HG02623 (cell line): ENCODE results near the gene SLX9.

ENCODE experiments used
- ATAC-seq: cut with Tn5 transposase; IDR thresholded peaks from one replicate; pipeline ENCODE4 v1.9.1; 2021; ENCODE audit warnings: moderate library complexity; ENCODE audit not compliant: unreplicated experiment

Gene SLX9

GRCh38 chr21:44988607-44989536, 49.0 kb downstream of the SLX9 start:
- ATAC-seq, result no peak

GRCh38 chr21:44989537-44989886, 49.7 kb downstream of the SLX9 start:
- no peak for ATAC-seq

- no peak for ATAC-seq
These were observed 50.3 kb downstream of the SLX9 start for GRCh38 chr21:44989943-44990780.

DNA sequence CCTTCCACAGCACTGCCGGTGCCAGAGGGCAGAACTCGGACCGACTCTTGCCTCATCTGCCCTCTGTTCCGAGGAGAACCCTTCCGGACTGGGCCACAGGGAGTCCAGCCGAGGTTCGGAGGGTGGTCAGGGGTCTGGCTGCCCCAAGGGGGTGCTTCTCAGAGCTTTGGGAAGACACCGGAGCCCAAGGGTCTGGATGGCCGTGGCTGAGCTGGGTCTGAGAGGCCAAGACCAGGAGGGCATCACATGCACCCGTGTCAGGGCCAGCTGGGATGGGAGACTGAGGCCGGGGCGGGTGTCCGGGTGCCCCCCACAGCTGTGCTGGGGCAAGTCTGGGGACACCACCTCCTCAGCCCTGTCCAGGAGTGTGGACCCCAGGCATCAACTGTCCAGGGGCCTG, 51.1 kb downstream of the SLX9 start:
- ATAC-seq, result no peak

DNA sequence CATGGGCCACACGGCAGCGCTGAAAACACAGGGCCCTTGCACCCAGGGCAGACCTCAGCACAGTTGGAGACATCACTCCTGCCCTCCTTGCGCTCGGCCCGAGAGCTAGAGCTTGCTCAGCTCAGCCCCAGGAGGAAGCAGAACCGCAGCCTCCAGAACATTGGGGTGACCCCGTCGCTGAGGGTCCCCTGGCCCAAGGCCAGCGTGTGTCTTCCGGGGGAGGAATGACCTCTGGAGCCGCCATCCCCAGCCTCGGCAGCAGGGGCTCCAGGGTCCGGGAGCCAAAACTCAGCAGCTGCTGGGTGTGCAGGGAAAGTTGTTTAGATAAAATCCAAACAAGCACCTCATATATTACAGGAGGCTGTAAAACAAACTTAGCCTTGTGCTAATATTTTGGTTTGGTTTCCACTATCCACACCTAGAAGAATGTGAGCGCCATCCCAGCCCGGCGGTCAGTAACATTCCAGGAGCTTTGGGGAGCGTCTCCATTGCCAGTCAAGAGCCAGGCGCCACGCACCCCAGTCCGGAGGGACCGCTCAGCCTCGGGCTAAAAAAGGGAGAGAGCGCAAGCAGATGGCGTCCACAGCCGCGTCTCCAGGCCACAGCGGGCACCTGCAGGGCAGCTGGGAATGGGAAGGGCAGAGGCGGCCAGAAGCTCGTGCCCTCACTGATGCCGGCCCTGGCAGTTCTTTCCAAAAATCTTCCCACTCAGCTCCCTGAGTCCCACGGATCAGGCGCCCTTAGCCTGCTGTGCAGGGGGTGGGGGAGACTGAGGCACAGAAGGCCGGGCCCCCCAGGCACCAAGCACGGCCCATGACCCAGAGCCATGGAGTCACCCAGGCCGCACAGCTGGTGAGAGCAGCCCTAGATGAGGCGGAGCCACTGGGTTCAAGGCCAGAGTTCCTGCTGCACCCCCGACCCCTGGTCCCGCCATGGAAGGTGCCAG, 52.0 kb downstream of the SLX9 start:
- ATAC-seq, result no peak

DNA sequence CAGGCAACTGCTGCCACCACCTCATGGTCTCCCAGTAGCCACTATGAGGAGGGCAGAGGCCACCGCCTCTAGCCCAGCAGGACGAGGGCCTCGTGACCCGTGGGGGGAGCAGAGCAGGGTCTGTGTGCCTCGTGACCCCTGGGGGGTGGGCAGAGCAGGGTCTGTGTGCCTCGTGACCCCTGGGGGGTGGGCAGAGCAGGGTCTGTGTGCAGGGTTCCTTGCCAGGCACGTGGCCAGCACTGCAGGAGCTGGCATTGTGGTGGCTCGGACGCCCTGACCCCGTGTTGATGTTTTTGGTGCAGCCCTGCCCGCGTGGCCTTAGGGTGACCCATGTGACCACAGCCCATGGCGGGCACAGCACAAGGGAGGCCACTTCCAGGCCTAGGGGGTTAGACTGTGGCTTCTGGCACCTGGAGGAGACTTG, 52.8 kb downstream of the SLX9 start:
- ATAC-seq, result no peak

DNA sequence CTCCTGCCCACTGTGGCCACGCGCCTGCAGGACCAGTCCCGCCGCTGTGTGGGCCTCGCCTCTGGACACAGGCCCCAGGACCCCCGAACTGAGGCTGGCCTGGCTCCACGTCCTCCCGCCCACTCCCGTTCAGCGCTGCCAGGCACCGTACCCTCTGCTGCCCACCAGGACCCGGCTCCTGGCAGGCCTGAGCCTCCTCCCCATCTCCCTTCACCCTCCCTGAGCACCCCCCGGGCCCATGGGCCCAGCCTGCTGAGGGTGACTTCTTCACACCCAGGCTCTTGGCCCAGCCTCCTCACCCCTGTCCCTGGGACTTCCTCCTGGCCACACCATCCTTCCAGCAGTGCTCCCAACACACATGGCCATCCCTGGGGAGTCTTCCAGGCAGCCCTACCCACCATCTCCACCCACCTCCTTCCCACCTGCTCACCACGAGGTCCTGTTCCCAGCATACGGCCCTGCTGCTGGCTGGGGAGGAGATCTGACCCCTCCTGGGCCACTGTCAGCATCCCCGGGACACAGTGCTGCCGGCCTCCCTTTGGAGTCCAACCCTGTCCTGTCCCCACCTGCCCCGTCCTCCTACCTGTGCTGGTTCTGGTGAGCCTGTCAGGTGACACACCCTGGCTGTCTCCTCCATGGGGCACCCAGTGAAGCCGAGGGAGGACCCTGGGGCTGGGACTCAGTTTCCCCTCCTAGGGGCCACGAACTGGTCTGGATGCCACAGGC, 53.7 kb downstream of the SLX9 start:
- no peak for ATAC-seq

GRCh38 chr21:44994047-44994694, 54.3 kb downstream of the SLX9 start:
- ATAC-seq, result no peak

DNA sequence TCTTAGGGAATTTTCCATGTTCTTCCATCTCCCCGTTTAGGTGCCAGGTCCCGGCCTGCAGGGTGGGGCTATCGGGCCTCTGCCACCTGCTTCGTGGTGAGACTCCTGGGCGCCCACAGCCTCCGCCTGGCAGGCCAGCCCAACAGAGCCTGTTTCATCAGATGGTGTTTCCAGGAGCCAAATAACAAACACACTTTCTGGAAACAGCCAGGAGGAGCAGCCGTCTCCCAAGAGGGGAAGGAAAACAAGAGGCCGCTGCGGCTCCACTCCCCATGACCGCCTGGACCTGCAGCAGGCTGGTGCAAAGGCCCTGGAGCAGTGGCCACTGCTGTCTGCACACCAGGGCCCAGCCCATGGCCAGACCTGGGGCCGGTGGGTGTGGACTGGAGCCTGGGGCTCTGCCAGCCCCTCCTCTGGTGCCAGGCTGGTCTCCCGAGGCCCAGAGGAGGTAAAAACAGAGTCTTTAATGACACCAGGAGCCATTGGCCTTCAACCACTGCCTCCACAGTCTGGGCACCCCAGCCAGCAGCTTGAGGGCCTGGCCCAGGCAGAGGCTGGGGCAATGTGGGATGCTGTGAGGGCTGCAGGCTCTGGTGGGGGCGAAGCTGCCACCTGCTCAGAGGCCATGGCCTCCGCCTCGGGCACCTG, 55.0 kb downstream of the SLX9 start:
- no peak for ATAC-seq

DNA sequence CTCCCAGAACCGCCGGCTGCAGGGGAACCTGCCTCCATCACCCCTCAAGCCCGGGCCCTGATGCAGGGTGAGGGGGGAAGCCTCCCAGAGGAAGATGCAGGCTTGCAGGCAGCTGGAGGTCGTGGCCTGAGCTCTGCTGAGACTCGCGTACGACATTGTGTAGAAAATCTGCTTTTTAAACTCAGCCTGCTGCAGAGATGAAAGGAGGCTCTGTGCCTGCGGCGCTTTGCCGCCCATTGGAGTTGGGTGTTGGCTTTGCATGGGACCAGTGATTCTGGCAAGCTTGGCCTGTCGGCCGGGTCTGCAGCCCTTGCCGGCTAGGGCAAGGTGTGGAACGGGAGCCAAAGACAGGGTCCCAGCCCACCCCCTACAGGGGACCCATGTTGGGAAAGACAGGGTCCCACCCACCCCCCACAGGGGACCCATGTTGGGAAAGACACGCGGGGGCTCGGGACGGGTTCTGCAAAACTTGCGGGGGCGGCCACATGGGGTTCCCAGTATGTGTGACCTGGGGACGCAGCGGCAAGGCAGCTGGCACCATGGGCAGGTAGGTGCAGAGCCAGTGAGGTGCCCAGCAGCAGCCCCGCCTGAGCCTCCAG, 55.6 kb downstream of the SLX9 start:
- no peak for ATAC-seq

DNA sequence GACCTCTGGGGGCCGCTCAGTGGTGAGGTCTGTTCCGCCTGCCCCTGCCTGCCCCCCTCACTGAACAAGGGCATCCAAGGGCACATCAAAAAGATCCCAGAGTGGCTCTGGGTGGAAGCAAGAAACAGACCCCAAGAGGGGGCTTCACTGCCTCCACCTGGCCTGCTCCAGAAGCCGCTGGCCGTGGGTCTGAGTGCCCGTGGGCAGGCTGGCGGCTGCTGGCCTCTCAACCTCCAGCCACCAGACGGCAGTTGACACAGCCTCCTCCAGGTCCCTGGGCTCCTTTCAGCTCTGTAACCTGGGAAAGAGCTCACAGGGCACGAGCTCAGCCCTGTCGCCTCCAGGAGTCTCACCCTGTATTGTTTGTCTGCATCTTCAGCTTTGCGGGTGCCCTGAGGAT, 56.3 kb downstream of the SLX9 start:
- no peak for ATAC-seq

GRCh38 chr21:44996501-44996921, 56.7 kb downstream of the SLX9 start:
- no peak for ATAC-seq

DNA sequence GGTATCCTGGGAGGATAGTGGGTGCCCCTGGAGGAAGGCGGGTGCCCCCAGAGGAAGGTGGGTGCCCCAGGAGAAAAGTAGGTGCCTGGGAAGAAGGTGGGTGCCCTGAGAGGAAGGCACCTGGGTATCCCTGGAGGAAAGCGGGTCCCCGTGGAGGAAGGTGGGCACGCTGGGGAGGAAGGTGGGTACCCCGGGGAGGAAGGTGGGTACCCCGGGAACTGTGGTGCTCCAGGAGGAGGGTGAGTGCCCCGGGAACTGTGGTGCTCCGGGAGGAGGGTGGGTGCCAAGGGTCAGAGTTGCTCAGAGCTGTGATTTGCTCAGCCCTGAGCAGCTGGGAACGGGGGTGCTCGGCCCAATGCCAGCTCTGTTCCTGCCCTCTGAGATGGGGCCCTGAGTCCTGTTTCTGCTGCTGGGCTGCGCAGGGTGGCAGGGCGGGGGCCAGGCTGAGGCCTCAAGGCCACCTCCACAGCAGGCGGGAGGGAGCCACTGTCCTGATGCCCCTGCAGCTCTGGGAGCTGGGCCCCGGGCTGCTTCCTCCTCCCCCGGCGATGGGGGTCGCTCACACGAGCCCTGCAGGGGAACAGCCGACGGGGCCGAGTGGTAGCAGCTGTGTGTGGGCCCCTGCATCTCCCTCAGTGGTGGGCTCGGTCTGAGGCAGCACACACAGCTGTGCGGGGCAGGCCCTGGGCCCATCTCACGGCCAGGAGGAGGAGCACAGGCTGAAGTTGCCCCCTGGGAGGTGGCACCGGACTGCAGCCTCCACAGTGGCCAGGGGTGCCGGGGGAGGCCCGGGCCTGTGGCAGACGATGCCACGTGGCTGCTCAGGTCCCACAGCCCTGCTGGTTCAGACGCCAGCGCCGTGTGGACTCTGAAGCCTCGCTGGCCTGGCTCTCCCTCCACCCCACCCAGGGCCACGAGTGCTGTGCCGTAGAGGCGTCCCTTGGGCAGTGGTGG, 57.4 kb downstream of the SLX9 start:
- no peak for ATAC-seq

GRCh38 chr21:44998086-44998620, 58.3 kb downstream of the SLX9 start:
- no peak for ATAC-seq

DNA sequence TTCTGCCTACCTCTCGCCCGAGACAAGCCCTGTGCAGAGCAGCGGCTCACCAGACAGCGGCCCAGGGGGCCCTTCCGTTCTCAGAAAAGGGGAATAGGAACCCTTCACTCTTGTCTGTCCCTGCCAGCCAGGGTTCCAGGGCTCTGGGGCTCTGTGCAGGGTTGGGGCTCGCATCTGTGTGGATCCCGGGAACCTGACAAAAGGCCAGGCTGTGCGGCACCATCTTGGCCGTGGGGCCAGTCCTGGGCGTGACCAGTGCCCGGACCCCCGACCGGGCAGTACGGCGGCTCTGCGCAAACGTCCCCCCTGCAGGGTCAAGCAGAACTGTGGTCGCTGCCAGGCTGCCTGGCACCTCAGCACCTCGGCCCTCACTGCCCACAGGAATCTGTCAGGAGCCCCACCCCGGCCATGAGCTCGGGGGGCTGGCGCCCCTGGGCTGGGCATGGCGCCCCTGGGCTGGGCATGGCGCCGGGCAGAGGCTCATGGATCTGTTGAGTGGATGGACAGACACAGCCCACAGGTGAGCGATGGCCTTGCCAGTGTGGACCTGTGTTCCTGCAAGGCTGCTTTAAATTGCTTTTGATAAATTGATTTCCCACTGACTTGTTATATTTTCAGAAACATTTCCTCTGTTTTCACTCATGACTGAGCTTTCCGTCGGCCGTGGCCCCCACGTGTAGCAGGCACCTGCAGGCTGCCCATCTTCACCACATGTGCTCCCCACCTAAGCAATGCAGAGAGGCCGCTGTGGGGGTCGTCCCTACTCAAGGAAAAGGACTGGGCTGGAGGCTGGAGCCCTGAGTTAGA, 59.0 kb downstream of the SLX9 start:
- ATAC-seq, result no peak

DNA sequence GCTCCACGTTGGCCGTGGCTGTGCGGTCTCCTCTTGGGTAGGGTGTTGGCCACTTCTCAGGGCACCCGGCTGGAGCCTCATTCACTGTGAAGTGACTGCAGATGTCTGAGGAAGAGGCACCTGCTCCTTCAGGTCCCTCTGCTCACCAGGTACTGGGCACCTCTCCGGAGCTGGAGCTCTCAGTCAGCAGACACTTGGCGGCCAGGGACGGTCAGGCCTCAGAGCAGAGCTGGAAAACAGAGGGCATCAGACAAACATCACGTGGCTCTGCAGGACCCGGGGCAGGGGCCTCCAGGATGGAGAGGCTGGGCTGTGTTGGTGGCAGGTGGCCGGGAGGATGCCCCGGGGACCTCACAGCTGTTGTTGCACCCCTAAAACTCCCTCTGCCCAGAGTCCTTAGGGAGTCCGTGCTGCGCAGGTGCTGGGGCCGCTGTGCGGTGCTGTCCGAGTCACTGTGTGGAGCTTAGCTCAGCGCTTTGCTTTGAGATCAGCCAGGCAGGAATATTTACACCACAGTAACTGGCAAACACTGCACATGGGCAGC, 59.7 kb downstream of the SLX9 start:
- no peak for ATAC-seq
